Karpas-422 (cell line): ENCODE data around the gene HGD. TPM values are rescaled to one million over a fixed set of nuclear protein-coding genes. Genes with fewer than 3 reads are reported as not detected.

Source experiments
- small RNA-seq: library from RNA; depleted of rRNA; stranded (forward); fragments of <200 nt; gene quantifications from one replicate; pipeline ENCODE3, GENCODE V24; 2014
- total RNA-seq: library from RNA; depleted of rRNA; stranded (reverse); fragments of >200 nt; shearing (Covaris generic); gene quantifications from 2 replicates; pipeline ENCODE4 v1.2.3, GENCODE V29; 2014; ENCODE audit warnings: low replicate concordance; rRNA removed

Gene HGD
- total RNA-seq, 1 experiment from 2014 or later, result not detected

Small RNAs within 50 kb of the gene (small RNA-seq; reads per million reads assigned to genes)
- not detected for gene MTCO1P29
- not detected for gene MTCO2P29

Other genes starting within 250 kb of the HGD start
- gene FSTL1, start 231.2 kb downstream of the HGD start, total RNA-seq, result not detected in 2 replicates
- gene NDUFB4, start 85.9 kb downstream of the HGD start, total RNA-seq, result 105 and 162 TPM in 2 replicates
- 15.2 and 19.2 TPM in 2 replicates for gene RABL3, start 60.3 kb upstream of the HGD start, total RNA-seq
- gene GTF2E1, start 60.5 kb upstream of the HGD start, total RNA-seq, result 19.5 and 28.1 TPM in 2 replicates
- not detected in 2 replicates for gene STXBP5L, start 226.0 kb upstream of the HGD start, total RNA-seq